Testis (tissue), 3 donors: Measurements from ENCODE around the gene IZUMO2. TPM values are rescaled to one million over a fixed set of nuclear protein-coding genes. Genes with fewer than 3 reads are reported as not detected.
A peak's percentile ranks its signal among the peaks of the same experiment; 100 is the strongest.
"Not testable (repeated sequence)": the region's sequence is repeated elsewhere in the genome, so short reads cannot be mapped to it uniquely, and the experiment has no call there.

Source experiments
- DNase-seq: peaks from one replicate; pipeline ENCODE4 v3.0.0-alpha.2; 2019
- H3K27ac ChIP-seq, 2 donors: fragments of 200-600 bp; sonication (generic); one replicate each; pipeline ENCODE4 v1.5.1; 2019
- H3K27me3 ChIP-seq: fragments of 200-600 bp; sonication (generic); one replicate; pipeline ENCODE4 v1.5.1; 2019
- H3K36me3 ChIP-seq: fragments of 200-600 bp; sonication (generic); one replicate; pipeline ENCODE4 v1.5.1; 2017; ENCODE audit warnings: low read depth; ENCODE audit errors: missing control alignments
- H3K4me1 ChIP-seq: fragments of 200-600 bp; sonication (generic); one replicate; pipeline ENCODE4 v1.5.1; 2019
- H3K4me3 ChIP-seq, 2 donors: fragments of 200-600 bp; sonication (generic); one replicate each; pipeline ENCODE4 v1.5.1; 2017 to 2019
- H3K9me3 ChIP-seq: fragments of 200-600 bp; sonication (generic); one replicate; pipeline ENCODE4 v1.5.1; 2017
- POLR2A ChIP-seq: fragments of 450-650 bp; IDR thresholded peaks from one replicate; pipeline ENCODE4 v1.6.1; 2017; ENCODE audit warnings: antibody characterized with exemption, mild to moderate bottlenecking, moderate library complexity
- WGBS, 2 donors: methylation state at CpG; one replicate each; pipeline ENCODE4 v1.1.5; 2018; 5-methylcytosine and 5-hydroxymethylcytosine counted together
- intact Hi-C: fragments of 100-400 bp; cut with DNase I; formaldehyde crosslinking; loops from one replicate; pipeline ENCODE4 v1.15.1; 2023; ENCODE audit warnings: low total_unique reads
- polyA plus RNA-seq: library from polyadenylated mRNA; stranded (reverse); fragments of 350-450 nt; fragmentation: Illumina TruSeq; extraction: RNeasy Lipid Tissue Mini Kit (QIAGEN cat#74804); gene quantifications from one replicate; pipeline ENCODE4 v1.2.3, GENCODE V29; 2014; ENCODE audit warnings: low read depth, low replicate concordance; ENCODE audit not compliant: insufficient read depth
- total RNA-seq, 2 donors: library from RNA; depleted of rRNA; stranded (reverse); fragments of >200 nt; gene quantifications; one replicate each; pipeline ENCODE4 v1.2.3, GENCODE V29; 2016
- TF ChIP-seq, protein P1 (sequence below), 3 experiments: fragments of 450-650 bp in 2 of 3; fragments of 200-600 bp in 1 of 3; sonication (generic) in 1 of 3; IDR thresholded peaks; one replicate each; pipeline ENCODE4 v1.5.1; 2016 to 2019; ENCODE audit warnings: antibody characterized with exemption in 3 of 3, mild to moderate bottlenecking in 2 of 3, moderate library complexity in 1 of 3

IZUMO2 gene
- total and polyA plus RNA-seq, 3 donors from 2014 or later, result 18.0 to 56.1 (median 37.3) TPM

DNA sequence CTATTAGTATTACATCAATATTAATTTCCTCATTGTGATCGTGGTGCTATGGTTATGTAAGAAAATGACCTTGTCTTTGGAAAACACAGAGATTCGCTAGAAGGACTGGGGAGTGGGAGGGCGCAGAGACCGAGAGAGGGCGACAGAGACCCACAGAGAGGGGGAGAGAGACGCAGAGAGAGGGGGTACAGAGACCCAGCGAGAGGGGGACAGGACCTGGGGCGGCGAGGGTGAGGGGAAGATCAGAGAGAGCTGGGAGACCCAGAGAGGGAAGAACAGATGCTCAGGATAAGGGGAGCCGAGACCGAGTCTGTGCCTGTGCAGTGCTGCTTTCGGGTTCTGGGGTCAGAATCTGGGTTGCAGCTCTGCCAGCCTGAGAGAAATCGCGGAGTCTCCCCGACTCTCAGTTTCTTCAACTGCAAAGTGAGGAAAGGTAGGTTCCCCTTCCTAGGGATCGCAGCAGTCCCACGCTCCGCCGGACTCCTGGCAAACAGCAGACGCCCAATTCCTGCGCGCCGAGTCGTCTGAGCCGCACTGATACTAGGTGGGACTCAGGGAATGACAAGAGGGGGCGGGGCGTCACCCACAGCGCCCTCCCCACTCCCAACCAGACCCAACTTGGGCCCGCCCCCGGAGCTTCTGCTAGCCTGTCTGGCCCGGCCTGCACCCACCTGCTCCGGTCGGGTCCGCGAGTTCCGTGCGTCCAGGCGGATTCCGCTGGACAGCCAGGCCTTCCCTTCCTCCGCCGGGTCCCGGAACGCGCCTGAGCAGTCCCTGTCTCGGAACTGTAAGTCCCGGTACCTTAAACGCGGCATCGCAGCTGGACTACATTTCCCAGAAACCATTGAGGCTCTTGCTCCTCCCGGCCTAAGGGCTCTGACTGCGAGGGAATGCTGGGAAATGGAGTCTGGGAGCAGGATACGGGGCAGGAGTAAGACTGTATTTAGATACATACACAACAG, 15.3 kb downstream of the IZUMO2 start:
- intact Hi-C loops, result no loop called here
- no peaks in the 10 kb centered on the region for H3K9me3 ChIP-seq
- H3K36me3 ChIP-seq, result no peaks in the 10 kb centered on the region
- no peak for TF ChIP-seq POLR2A
- TF ChIP-seq, protein P1, sequence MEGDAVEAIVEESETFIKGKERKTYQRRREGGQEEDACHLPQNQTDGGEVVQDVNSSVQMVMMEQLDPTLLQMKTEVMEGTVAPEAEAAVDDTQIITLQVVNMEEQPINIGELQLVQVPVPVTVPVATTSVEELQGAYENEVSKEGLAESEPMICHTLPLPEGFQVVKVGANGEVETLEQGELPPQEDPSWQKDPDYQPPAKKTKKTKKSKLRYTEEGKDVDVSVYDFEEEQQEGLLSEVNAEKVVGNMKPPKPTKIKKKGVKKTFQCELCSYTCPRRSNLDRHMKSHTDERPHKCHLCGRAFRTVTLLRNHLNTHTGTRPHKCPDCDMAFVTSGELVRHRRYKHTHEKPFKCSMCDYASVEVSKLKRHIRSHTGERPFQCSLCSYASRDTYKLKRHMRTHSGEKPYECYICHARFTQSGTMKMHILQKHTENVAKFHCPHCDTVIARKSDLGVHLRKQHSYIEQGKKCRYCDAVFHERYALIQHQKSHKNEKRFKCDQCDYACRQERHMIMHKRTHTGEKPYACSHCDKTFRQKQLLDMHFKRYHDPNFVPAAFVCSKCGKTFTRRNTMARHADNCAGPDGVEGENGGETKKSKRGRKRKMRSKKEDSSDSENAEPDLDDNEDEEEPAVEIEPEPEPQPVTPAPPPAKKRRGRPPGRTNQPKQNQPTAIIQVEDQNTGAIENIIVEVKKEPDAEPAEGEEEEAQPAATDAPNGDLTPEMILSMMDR (IDR thresholded peaks at IDR 0.05), result no peak
- H3K27me3 ChIP-seq, result no peaks in the 10 kb centered on the region
- WGBS, 2 donors, result 1% methylated on average over 37 to 52 of the region's 52 CpGs
- no peaks in the 10 kb centered on the region for H3K4me1 ChIP-seq
- H3K27ac ChIP-seq, result peak overlapping the region; percentile 37 to 70
- DNase-seq, result peak; percentile 96
- H3K4me3 ChIP-seq, result peak overlapping the region; percentile 55 to 73

DNA sequence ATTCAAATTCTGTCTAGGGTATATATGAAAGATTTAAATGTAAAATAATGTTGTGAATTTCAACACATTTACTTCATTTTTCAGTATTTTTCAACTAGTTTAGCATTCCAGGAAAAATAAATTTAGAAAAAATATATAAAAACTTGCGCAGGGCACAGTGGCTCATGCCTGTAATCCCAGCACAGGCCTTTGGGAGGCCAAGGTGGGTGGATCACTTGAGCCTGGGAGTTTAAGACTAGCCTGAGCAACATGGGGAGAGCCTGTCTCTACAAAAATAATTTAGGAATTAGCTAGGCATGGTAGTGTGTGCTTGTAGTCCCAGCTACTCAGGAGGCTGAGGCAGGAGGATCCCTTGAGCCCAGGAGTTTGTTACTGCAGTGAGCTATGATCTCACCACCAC, 21.2 kb downstream of the IZUMO2 start:
- H3K4me1 ChIP-seq, H3K36me3 ChIP-seq, H3K27me3 ChIP-seq, intact Hi-C loops, H3K9me3 ChIP-seq, H3K27ac ChIP-seq, DNase-seq, H3K4me3 ChIP-seq: not testable (repeated sequence)
- 100% methylated on average over 1 of the region's 1 CpG for WGBS, 2 donors

DNA sequence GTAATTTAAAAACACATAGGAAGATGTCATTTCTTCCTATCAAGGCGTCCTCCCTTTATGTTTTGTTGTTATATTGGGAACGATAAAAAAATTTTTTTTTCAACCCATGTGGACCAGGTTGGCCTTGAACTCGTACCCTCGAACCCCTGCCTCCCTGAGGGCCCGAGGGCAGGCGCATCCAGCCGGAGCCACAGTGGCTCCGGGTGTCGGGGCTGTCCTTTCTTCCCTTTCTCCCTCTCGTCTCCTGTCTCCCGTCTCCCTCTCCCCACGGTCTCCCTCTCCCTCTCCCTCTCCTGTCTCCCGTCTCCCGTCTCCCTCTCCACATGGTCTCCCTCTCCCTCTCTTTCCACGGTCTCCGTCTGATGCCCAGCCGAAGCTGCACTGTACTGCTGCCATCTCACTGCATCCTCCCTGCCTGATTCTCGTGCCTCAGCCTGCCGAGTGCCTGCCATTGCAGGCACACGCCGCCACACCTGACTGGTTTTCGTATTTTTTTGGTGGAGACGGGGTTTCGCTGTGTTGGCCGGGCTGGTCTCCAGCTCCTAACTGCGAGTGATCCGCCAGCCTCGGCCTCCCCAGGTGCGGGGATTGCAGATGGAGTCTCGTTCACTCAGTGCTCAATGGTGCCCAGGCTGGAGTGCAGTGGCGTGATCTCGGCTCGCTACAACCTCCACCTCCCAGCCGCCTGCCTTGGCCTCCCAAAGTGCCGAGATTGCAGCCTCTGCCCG, 22.8 kb downstream of the IZUMO2 start:
- H3K36me3 ChIP-seq, H3K27me3 ChIP-seq, H3K4me1 ChIP-seq, intact Hi-C loops, H3K27ac ChIP-seq, H3K4me3 ChIP-seq, DNase-seq, H3K9me3 ChIP-seq: not testable (repeated sequence)
- 65 to 77% methylated on average over 26 to 36 of the region's 36 CpGs for WGBS, 2 donors

DNA sequence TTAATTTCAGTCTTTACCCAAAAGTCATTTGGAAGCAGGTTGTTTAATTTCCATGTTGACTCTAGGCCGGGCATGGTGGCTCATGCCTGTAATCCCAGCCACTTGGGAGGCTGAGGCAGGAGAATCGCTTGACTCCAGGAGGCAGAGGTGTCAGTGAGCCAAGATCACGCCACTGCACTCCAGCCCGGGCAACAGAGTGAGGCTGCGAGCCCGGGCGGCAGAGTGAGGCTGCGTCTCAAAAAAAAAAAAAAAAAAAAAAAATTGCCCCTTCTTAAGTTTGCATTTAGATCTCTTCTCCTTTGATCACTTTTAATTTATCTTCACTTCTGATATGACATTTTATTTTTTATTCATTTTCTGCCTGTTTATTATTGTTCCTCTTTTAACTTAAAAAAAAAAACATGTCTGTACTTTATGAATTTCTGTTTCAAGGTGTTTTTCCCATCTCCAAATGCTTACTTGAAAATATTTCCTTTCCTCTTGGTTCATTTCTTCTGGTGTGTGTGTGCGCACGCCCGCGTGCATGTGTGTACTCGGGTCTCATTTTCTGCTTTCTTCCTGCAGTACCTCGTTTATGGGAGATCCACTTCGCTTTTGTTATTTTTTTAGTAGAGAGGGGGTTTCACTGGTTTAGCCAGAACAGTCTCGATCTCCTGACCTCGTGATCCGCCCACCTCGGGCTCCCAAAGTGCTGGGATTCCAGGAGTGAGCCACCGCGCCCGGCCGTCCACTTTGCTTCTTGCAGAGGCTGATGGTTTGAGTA, 26.3 kb downstream of the IZUMO2 start:
- H3K4me3 ChIP-seq, H3K27ac ChIP-seq, H3K9me3 ChIP-seq, H3K36me3 ChIP-seq, intact Hi-C loops, H3K4me1 ChIP-seq, H3K27me3 ChIP-seq: not testable (repeated sequence)
- DNase-seq, result peak; percentile 36
- WGBS, 2 donors, result 32 to 39% methylated on average over 19 to 22 of the region's 23 CpGs

DNA sequence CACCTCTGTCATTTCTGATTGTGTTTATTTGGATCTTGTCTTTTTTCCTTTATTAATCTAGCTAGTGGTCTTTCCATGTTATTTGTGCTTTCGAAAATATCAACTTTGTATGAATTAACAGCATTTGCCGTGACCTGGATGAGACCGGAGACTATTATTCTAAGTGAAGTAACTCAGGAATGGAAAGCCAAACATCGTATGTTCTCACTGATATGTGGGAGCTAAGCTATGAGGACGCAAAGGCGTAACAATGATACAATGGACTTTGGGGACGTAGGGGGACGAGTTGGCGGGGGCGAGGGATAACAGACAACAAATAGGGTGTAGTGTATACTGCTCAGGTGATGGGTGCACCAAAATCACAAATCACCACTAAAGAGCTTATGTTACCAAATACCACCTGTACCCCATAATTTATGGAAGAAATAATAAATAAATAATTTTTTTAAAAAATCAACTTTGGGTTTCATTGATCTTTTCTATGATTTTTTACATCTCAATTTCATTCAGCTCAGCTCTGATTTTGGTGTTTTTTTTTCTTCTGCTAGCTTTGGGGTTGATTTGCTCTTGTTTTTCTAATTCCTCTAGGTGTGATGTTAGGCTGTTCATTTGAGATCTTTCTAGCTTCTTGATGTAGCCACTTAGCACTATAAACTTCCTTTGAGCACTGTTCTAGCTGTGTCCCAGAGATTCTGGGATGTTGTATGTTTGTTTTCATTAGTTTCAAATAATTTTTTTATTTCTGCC, 27.1 kb downstream of the IZUMO2 start:
- 65 to 72% methylated on average over 10 of the region's 10 CpGs for WGBS, 2 donors
- H3K4me3 ChIP-seq, intact Hi-C loops, H3K27me3 ChIP-seq, H3K4me1 ChIP-seq, H3K36me3 ChIP-seq, H3K9me3 ChIP-seq, H3K27ac ChIP-seq: not testable (repeated sequence)
- DNase-seq, result peak; percentile 28

DNA sequence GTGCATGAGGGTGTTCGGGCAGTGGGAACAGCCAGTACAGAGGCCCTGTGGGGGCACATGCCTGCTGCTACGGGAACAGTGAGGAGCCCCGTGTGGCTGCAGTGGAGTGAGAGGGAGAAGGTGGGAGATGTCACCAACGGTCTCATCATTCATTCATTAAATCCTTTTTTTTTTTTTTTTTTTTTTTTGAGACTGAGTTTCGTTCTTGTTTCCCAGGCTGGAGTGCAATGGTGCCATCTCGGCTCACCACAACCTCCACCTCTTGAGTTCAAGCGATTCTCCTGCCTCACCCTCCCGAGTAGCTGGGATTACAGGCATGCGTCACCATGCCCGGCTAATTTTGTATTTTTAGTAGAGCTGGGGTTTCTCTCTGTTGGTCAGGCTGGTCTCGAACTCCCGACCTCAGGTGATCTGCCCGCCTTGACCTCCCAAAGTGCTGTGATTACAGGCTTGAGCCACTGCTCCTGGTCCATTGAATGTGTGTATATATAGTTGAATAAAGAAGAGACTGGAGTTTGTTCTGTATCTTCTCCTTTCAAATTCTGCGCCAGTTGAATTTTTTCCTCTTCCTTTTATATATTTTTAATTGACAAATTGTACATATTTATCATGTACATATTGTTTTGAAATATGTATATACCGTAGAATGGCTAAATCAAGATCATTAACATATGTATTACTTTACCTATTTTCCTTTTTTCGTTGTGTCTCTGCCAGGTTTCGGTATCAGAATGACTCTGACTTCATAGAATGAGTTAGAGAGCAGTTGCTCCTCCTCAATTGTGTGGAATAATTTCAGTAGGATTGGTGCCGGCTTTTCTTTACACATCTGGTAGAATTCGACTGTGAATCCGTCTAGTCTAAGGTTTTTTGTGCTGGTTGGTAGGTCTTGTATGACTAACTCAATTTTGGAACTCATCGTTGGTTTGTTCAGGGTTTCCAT, 28.0 kb downstream of the IZUMO2 start:
- H3K27me3 ChIP-seq, H3K4me3 ChIP-seq, H3K27ac ChIP-seq, H3K4me1 ChIP-seq, H3K9me3 ChIP-seq, intact Hi-C loops, H3K36me3 ChIP-seq: not testable (repeated sequence)
- WGBS, 2 donors, result 63 to 71% methylated on average over 19 to 20 of the region's 21 CpGs
- peak; percentile 25 for DNase-seq
